A549 (cell line): ENCODE results near the gene ANXA10.

Experiments
- MAX ChIP-seq: IDR thresholded peaks from 2 replicates; pipeline ENCODE4 v1.6.1; 2012
- MYC ChIP-seq: IDR thresholded peaks from 2 replicates; pipeline ENCODE4 v1.6.1; 2012; ENCODE audit warnings: mild to moderate bottlenecking, inconsistent platforms, low read length, improper control_type of control experiment, borderline replicate concordance
- RFX5 ChIP-seq: fragments of 450-650 bp; IDR thresholded peaks from 2 replicates; pipeline ENCODE4 v1.7.1; 2014; ENCODE audit warnings: antibody characterized with exemption, mild to moderate bottlenecking, moderate library complexity
- SREBF2 ChIP-seq: fragments of 450-650 bp; IDR thresholded peaks from 2 replicates; pipeline ENCODE4 v1.6.1; 2014; ENCODE audit warnings: mild to moderate bottlenecking, moderate library complexity
- TF ChIP-seq, protein P1 (sequence below): fragments of >200 bp; sonication (Bioruptor Twin); formaldehyde crosslinking; IDR thresholded peaks from 3 replicates; pipeline ENCODE4 v1.5.1; 2016

DNA sequence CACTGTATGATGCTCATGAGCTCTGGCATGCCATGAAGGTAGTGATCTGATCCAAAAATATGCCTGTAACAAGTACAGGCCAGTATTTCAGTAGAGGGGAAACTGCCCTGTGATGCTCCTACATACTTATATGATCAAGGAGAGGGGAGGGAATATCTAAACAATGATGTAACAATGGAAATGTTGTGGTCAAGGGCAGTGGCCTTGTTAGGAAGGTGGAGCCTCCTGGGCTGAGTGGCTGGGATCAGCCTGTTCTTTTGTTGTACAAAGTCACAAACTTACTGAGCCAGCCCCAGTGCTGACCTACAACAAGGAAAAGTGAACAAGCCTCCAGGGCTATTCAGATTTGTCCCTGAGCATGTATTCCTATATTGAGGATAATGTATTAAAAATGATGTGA lies 70.3 kb downstream of the ANXA10 start:
- TF ChIP-seq RFX5 (no peak), SREBF2 (no peak), MYC (no peak), MAX (no peak)
- TF ChIP-seq, protein P1, sequence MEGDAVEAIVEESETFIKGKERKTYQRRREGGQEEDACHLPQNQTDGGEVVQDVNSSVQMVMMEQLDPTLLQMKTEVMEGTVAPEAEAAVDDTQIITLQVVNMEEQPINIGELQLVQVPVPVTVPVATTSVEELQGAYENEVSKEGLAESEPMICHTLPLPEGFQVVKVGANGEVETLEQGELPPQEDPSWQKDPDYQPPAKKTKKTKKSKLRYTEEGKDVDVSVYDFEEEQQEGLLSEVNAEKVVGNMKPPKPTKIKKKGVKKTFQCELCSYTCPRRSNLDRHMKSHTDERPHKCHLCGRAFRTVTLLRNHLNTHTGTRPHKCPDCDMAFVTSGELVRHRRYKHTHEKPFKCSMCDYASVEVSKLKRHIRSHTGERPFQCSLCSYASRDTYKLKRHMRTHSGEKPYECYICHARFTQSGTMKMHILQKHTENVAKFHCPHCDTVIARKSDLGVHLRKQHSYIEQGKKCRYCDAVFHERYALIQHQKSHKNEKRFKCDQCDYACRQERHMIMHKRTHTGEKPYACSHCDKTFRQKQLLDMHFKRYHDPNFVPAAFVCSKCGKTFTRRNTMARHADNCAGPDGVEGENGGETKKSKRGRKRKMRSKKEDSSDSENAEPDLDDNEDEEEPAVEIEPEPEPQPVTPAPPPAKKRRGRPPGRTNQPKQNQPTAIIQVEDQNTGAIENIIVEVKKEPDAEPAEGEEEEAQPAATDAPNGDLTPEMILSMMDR = no peak
